ENCODE results near the gene GPRC5A. TPM values are rescaled to one million over a fixed set of nuclear protein-coding genes. Genes with fewer than 3 reads are reported as not detected.

GPRC5A gene
- total and polyA plus RNA-seq, 2 of the 13 experiments (the other 11 are each of a cell fraction or from before 2014, with no cell fraction given), result 0.27 to 3.0 TPM

- TF ChIP-seq RXRB (CRISPR knock-in tag; IDR thresholded peaks at IDR 0.05; ENCODE audit: borderline replicate concordance) (peak; percentile 43; the same call in 1 of the 2 replicates), THRA (CRISPR knock-in tag; IDR thresholded peaks at IDR 0.05; ENCODE audit: borderline replicate concordance) (peak; percentile 49; the same call in 1 of the 2 replicates), KLF16 (CRISPR knock-in tag; IDR thresholded peaks at IDR 0.05) (peak in 1 of 2 experiments; percentile 77; a peak in 2 of 4 replicates), HIVEP1 (CRISPR knock-in tag; IDR thresholded peaks at IDR 0.05) (no peak), ZNF235 (CRISPR knock-in tag; IDR thresholded peaks at IDR 0.05; ENCODE audit: borderline replicate concordance) (no peak), XRCC5 (optimal IDR thresholded peaks at IDR 0.05; ENCODE audit: low read length) (peak; percentile 18), TOE1 (CRISPR knock-in tag; IDR thresholded peaks at IDR 0.05) (no peak), GABPB1 (CRISPR knock-in tag; IDR thresholded peaks at IDR 0.05) (peak; percentile 69), ZNF230 (CRISPR knock-in tag; IDR thresholded peaks at IDR 0.05) (peak; percentile 63; the same call in 1 of the 2 replicates), SRSF1 (optimal IDR thresholded peaks at IDR 0.05; ENCODE audit: low read depth, low read length) (no peak), ZNF777 (CRISPR knock-in tag; IDR thresholded peaks at IDR 0.05) (peak; percentile 53; the same call in 1 of the 2 replicates), NFE2 (CRISPR knock-in tag; IDR thresholded peaks at IDR 0.05) (no peak), DR1 (CRISPR knock-in tag; IDR thresholded peaks at IDR 0.05) (peak; percentile 65; the same call in 1 of the 2 replicates), KLF6 (CRISPR knock-in tag; IDR thresholded peaks at IDR 0.05) (0 out of 2 replicates have a peak, but pooled peaks have one; percentile 67), ZNF781 (CRISPR knock-in tag; IDR thresholded peaks at IDR 0.05; ENCODE audit: borderline replicate concordance, not compliant biosample characterization) (peak; percentile 41), ZBTB10 (CRISPR knock-in tag; IDR thresholded peaks at IDR 0.05; ENCODE audit: borderline replicate concordance) (no peak), SRSF9 (IDR thresholded peaks at IDR 0.05; ENCODE audit: borderline replicate concordance, insufficient read depth, low read depth, low read length, poor library complexity, severe bottlenecking) (no peak), ZNF792 (CRISPR knock-in tag; IDR thresholded peaks at IDR 0.05) (peak; percentile 28; the same call in 1 of the 2 replicates), RARG (CRISPR knock-in tag; IDR thresholded peaks at IDR 0.05; ENCODE audit: low read depth) (no peak), NR2F6 (IDR thresholded peaks at IDR 0.05) (peak; percentile 93), NR2F6 (CRISPR knock-in tag; IDR thresholded peaks at IDR 0.05) (peak; percentile 92), MATR3 (CRISPR knock-in tag; IDR thresholded peaks at IDR 0.05) (no peak), MTA1 (CRISPR knock-in tag; IDR thresholded peaks at IDR 0.05; ENCODE audit: borderline replicate concordance) (no peak), SAP130 (CRISPR knock-in tag; IDR thresholded peaks at IDR 0.05; ENCODE audit: low read depth) (peak; percentile 86), GABPA (IDR thresholded peaks at IDR 0.05; ENCODE audit: low read depth, low read length) (no peak), GABPA (CRISPR knock-in tag; IDR thresholded peaks at IDR 0.05; ENCODE audit: low read depth) (peak; percentile 25; the same call in 1 of the 2 replicates), TEAD3 (CRISPR knock-in tag; optimal IDR thresholded peaks at IDR 0.05; ENCODE audit: borderline replicate concordance) (peak; percentile 54), ZNF569 (CRISPR knock-in tag; IDR thresholded peaks at IDR 0.05; ENCODE audit: borderline replicate concordance) (0 out of 2 replicates have a peak, but pooled peaks have one; percentile 66), TRIM24 (CRISPR knock-in tag; IDR thresholded peaks at IDR 0.05) (no peak)
These were observed 36.1 kb downstream of the GPRC5A start (continued) for GRCh38 chr12:12927211-12928079.
